ENCODE results near the gene SUMO3. TPM values are rescaled to one million over a fixed set of nuclear protein-coding genes. Genes with fewer than 3 reads are reported as not detected.

SUMO3 gene
- total and polyA plus RNA-seq, 10 of the 15 experiments (the other 5 are each of a cell fraction or from before 2014, with no cell fraction given), result 14.3 to 164 (median 89.9) TPM

- TF ChIP-seq, protein P1, sequence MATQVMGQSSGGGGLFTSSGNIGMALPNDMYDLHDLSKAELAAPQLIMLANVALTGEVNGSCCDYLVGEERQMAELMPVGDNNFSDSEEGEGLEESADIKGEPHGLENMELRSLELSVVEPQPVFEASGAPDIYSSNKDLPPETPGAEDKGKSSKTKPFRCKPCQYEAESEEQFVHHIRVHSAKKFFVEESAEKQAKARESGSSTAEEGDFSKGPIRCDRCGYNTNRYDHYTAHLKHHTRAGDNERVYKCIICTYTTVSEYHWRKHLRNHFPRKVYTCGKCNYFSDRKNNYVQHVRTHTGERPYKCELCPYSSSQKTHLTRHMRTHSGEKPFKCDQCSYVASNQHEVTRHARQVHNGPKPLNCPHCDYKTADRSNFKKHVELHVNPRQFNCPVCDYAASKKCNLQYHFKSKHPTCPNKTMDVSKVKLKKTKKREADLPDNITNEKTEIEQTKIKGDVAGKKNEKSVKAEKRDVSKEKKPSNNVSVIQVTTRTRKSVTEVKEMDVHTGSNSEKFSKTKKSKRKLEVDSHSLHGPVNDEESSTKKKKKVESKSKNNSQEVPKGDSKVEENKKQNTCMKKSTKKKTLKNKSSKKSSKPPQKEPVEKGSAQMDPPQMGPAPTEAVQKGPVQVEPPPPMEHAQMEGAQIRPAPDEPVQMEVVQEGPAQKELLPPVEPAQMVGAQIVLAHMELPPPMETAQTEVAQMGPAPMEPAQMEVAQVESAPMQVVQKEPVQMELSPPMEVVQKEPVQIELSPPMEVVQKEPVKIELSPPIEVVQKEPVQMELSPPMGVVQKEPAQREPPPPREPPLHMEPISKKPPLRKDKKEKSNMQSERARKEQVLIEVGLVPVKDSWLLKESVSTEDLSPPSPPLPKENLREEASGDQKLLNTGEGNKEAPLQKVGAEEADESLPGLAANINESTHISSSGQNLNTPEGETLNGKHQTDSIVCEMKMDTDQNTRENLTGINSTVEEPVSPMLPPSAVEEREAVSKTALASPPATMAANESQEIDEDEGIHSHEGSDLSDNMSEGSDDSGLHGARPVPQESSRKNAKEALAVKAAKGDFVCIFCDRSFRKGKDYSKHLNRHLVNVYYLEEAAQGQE (IDR thresholded peaks at IDR 0.05; ENCODE audit: low read depth, low read length), result no peak
- no peak for TF ChIP-seq MAX (IDR thresholded peaks at IDR 0.05; ENCODE audit: low read depth, low read length)
- no peak for TF ChIP-seq ZNF24 (IDR thresholded peaks at IDR 0.05)
- TF ChIP-seq STAT1 (conservative IDR thresholded peaks at IDR 0.05), result no peak
- no peak for TF ChIP-seq SP1 (IDR thresholded peaks at IDR 0.05; ENCODE audit: low read depth, low read length)
Observed at GRCh38 chr21:44835647-44835973, 17.7 kb upstream of the SUMO3 start (continued).

GRCh38 chr21:44834951-44835646 is 17.2 kb upstream of the SUMO3 start:
- ChIA-PET SMC1A (ENCODE audit: uncharacterized antibody, unreplicated experiment) (no interaction called here), CTCF (interaction anchor here (0.8 kb wide), 1 partner anchor 34 kb away, joined by 3 read pairs; the partner anchor contains the start of gene UBE2G2), POLR2A (no interaction called here), RAD21 (ENCODE audit: unreplicated experiment) (no interaction called here)
- H3K36me3 ChIP-seq (ENCODE audit: control insufficient read depth in 2 of 2, insufficient read depth in 2 of 2, low read length in 1 of 2), result no peaks in the 10 kb centered on the region
- BruUV-seq (replicated peaks), result no TSS peak
- H2AFZ ChIP-seq (ENCODE audit: control insufficient read depth, low read depth, low read length), result no peak overlapping the region
- intact Hi-C loops (cut with micrococcal nuclease; ENCODE audit: unreplicated experiment) (no loop called here), in situ Hi-C loops (cut with MboI) (no loop called here)
- no peak for DNase-seq (ENCODE audit: low read depth, low spot score)
- H3K27me3 ChIP-seq (replicated peaks in 1 of 2; ENCODE audit: control insufficient read depth in 2 of 2, insufficient read depth in 2 of 2, low read length in 1 of 2), result no peaks in the 10 kb centered on the region
- H3K27ac ChIP-seq (ENCODE audit: control insufficient read depth, insufficient read depth), result no peak overlapping the region
- no peaks in the 10 kb centered on the region for H3K9me3 ChIP-seq (replicated peaks; ENCODE audit: control insufficient read depth, insufficient read depth, low read length)
- TF ChIP-seq, protein P2, sequence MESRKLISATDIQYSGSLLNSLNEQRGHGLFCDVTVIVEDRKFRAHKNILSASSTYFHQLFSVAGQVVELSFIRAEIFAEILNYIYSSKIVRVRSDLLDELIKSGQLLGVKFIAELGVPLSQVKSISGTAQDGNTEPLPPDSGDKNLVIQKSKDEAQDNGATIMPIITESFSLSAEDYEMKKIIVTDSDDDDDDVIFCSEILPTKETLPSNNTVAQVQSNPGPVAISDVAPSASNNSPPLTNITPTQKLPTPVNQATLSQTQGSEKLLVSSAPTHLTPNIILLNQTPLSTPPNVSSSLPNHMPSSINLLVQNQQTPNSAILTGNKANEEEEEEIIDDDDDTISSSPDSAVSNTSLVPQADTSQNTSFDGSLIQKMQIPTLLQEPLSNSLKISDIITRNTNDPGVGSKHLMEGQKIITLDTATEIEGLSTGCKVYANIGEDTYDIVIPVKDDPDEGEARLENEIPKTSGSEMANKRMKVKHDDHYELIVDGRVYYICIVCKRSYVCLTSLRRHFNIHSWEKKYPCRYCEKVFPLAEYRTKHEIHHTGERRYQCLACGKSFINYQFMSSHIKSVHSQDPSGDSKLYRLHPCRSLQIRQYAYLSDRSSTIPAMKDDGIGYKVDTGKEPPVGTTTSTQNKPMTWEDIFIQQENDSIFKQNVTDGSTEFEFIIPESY (IDR thresholded peaks at IDR 0.05), result no peak
- TF ChIP-seq BACH1 (IDR thresholded peaks at IDR 0.05; ENCODE audit: borderline replicate concordance) (no peak), SREBF2 (IDR thresholded peaks at IDR 0.05; ENCODE audit: low read length) (no peak), EZH2 (IDR thresholded peaks at IDR 0.05; ENCODE audit: borderline replicate concordance, control insufficient read depth, low read depth, low read length) (no peak), MTA3 (IDR thresholded peaks at IDR 0.05; ENCODE audit: borderline replicate concordance, low read length) (no peak), GABPA (IDR thresholded peaks at IDR 0.05; ENCODE audit: low read depth) (no peak)
- TF ChIP-seq, protein P3, sequence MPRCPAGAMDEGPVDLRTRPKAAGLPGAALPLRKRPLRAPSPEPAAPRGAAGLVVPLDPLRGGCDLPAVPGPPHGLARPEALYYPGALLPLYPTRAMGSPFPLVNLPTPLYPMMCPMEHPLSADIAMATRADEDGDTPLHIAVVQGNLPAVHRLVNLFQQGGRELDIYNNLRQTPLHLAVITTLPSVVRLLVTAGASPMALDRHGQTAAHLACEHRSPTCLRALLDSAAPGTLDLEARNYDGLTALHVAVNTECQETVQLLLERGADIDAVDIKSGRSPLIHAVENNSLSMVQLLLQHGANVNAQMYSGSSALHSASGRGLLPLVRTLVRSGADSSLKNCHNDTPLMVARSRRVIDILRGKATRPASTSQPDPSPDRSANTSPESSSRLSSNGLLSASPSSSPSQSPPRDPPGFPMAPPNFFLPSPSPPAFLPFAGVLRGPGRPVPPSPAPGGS (IDR thresholded peaks at IDR 0.05; ENCODE audit: borderline replicate concordance, insufficient read depth, low read depth, low read length, poor library complexity, severe bottlenecking), result no peak
- 69% methylated on average over 29 of the region's 29 CpGs for WGBS (ENCODE audit: insufficient coverage, insufficient replicate concordance, low lambda C conversion rate, missing lambda C conversion rate)
- H3K4me1 ChIP-seq (ENCODE audit: control insufficient read depth, insufficient read depth, low read length), result no peaks in the 10 kb centered on the region
- no peak overlapping the region for H3K4me3 ChIP-seq
- H3K79me2 ChIP-seq (ENCODE audit: control insufficient read depth, insufficient read depth, low read length), result no peaks in the 10 kb centered on the region
- H3K9ac ChIP-seq (ENCODE audit: control insufficient read depth, insufficient read depth, low read length), result no peak overlapping the region
- ATAC-seq, result no peak
- no peak for FAIRE-seq
- H3K4me2 ChIP-seq (ENCODE audit: control insufficient read depth, insufficient read depth), result no peak overlapping the region
- H4K20me1 ChIP-seq (ENCODE audit: control insufficient read depth, insufficient read depth), result no peaks in the 10 kb centered on the region
